Measurements from ENCODE around the gene FCN2.

FCN2 gene

DNA sequence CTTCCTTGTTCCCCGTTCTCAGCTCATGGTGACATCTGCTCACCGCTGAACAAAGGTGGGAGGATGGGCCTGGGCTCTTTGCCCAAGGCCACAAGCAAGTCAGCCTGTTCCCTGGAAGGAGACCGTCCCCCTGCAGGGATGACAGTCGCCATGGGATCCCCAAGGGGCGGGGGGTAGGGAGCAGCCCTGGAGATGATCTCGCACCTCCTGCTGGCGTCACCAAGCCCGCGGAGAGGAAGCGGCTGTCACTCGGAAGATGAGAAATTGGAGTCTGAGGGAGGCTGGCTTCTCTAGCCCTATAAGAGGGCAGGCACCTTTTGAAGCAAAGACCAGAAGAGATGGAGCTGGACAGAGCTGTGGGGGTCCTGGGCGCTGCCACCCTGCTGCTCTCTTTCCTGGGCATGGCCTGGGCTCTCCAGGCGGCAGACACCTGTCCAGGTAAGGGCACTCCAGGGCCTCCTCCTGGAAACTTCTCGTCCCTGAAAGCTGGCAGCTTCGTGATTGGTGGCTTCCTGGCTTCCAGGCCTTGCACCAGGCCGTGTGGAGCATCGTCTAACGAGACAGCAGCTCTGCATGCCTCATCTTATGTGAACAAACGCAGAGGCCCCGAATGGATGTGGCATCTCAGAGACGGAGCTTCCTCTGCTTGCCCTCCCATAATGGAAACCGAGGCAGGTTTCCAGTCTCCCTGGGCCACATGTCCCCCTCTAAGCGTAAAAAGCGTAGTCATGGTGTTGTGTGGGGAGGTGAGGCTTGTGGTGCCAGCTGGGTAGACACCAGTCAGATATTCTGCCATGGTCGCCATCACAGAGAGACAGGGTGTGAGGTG is at the start of gene FCN2:
Gene FCN2 (plus strand): TSS at position 327 of the 829 bp plus-strand sequence. CDS start 12 bp downstream, at position 339.
- Mint-ChIP-seq H3K27me3 (peaks cover 71% of the 10 kb centered on the region), H3K4me3 (no peak within 1 kb of the TSS), H3K36me3 (ENCODE audit: low read depth) (no peaks in the 10 kb centered on the region), H3K9me3 (no peaks in the 10 kb centered on the region), H3K27ac (no peak within 1 kb of the TSS), H3K4me1 (ENCODE audit: low read depth) (no peaks in the 10 kb centered on the region)
- intact Hi-C loops (cut with micrococcal nuclease) = no loop called here

DNA sequence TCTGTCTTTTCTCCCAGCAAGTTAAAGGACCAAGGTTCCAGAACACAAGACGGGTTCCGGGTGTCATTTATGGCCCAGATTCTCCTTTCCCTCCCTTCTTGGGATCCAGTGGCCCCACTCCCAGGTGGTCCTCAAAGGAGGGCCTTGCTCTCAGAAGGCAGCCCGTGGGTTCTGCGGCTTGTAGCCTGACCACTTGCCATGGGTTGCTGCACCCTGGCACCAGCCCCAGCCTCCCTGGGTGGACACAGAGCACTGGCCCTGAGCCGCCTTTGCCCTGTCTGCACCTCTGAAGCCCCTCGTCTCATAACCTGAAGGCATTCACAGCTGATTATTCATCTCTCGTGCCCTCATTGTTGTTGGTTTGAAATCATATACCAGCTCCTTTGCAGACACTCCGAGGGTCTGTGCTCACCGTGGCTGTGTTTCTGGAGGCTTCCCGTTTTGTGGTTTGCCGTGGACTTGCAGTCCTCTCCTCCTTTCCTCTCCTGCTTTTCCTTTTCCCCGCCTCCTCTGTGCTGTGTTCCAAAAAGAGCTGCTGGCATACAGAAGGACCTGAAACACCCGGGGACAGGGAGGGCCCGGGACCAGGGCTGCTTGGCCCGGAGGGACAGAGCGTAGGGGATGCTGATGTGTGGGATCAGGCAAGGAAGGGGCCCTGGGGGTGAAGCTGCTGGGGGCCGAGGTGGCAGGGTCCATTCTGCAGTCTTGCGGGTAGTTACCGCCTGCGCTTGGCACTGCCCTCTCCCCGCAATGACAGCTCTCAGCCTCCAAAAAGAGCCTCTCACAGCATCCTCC is 49.5 kb upstream of the FCN2 start:
- Mint-ChIP-seq H3K4me1 (ENCODE audit: low read depth) (no peaks in the 10 kb centered on the region), H3K27ac (no peak overlapping the region), H3K4me3 (no peak overlapping the region), H3K36me3 (ENCODE audit: low read depth) (no peaks in the 10 kb centered on the region), H3K27me3 (peaks cover 34% of the 10 kb centered on the region), H3K9me3 (no peaks in the 10 kb centered on the region)
- intact Hi-C loops (cut with micrococcal nuclease) = no loop called here

DNA sequence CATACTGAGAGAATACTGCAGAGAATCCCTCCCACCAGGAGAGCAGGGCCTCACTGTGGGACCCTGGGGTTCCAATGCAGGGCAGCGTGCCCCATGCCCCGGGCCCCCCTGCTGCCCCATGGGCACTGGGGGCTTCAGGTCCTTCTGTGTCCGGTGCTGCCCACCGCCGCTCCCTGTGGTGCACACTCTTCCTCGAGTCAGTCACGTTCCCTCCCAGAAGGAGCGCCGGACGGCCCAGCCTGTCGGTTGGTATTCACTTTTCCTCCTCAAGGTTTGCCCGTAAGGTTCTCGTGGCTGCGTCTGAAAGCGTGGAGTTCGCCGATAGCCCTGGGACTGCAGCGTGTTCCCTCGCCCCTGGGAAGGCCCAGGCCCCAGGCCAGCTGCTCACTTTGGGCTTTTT is 48.1 kb upstream of the FCN2 start:
- Mint-ChIP-seq H3K4me1 (ENCODE audit: low read depth) (no peaks in the 10 kb centered on the region), H3K27me3 (peaks cover 30% of the 10 kb centered on the region), H3K4me3 (no peak overlapping the region), H3K9me3 (no peaks in the 10 kb centered on the region), H3K27ac (no peak overlapping the region), H3K36me3 (ENCODE audit: low read depth) (no peaks in the 10 kb centered on the region)
- intact Hi-C loops (cut with micrococcal nuclease) = no loop called here

DNA sequence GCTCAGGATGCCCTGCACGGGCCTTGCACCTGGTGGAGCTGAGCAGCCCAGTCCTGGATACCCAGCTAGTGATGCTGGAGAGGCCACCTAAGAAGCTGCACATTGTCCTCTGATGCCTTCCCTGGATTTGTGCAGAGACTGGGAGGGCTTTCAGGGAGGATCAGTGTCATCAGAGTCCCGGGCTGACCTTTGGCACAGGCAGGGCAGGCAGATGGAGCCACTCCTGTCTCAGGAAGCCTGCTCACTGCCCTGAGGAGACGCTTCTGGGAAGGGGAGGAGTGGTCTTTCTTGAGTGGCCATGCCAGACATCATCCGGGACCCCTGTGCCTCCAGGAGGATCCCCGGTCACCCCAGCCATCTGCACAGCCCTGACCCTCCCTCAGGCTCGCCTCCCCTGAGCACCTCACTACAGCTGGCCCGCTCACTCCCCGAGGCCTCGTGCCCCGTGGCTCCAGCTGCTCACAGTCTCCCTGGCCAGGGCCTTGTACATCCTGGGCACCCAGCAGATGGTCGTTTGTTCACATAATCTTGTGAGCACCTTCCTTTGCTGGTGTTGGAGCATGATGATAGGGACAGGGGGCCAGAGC is 47.2 kb upstream of the FCN2 start:
- intact Hi-C loops (cut with micrococcal nuclease) = no loop called here
- Mint-ChIP-seq H3K4me3 (no peak overlapping the region), H3K27ac (no peak overlapping the region), H3K36me3 (ENCODE audit: low read depth) (no peaks in the 10 kb centered on the region), H3K4me1 (ENCODE audit: low read depth) (no peaks in the 10 kb centered on the region), H3K27me3 (peaks cover 35% of the 10 kb centered on the region), H3K9me3 (no peaks in the 10 kb centered on the region)

DNA sequence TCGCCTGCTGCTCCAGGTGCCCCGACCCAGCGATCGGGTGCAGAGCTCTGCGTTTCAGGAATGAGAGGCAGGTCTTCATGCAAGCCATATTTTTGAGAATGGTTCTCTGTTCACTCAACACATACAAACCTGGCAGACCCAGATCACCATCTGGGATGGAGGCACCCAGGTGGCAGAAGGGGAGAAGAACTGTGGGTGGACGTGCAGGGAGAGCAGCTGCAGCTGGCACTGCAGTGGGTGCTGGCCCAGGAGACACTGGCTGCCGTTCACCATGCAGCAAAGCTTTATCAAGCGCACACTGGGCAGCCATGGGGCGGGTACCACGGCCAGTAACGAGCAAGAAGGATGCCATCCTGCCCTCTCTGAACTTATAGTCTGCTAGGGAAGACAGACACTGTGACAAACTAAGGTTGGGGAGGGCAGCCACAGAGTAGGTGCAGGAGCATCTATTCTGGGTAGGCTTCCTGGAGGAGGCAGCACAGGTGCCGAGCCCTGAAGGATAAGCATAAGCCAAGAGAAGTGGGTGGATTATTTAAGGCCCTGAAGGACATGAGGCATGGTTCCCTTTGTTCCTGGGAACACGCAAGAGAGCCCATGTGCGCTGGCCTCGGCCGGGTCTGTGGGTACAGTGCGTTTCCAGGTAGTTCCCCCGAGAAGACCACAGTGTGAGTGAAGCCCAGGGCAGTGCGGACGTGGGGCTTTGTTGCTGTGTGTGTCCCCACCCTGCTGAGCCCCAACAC is 46.2 kb upstream of the FCN2 start:
- no peak overlapping the region for H3K4me3 Mint-ChIP-seq
- H3K27ac Mint-ChIP-seq = no peak overlapping the region
- no peaks in the 10 kb centered on the region for H3K4me1 Mint-ChIP-seq (ENCODE audit: low read depth)
- no peaks in the 10 kb centered on the region for H3K9me3 Mint-ChIP-seq
- peaks cover 39% of the 10 kb centered on the region for H3K27me3 Mint-ChIP-seq
- intact Hi-C loops (cut with micrococcal nuclease) = no loop called here
- H3K36me3 Mint-ChIP-seq (ENCODE audit: low read depth) = no peaks in the 10 kb centered on the region

DNA sequence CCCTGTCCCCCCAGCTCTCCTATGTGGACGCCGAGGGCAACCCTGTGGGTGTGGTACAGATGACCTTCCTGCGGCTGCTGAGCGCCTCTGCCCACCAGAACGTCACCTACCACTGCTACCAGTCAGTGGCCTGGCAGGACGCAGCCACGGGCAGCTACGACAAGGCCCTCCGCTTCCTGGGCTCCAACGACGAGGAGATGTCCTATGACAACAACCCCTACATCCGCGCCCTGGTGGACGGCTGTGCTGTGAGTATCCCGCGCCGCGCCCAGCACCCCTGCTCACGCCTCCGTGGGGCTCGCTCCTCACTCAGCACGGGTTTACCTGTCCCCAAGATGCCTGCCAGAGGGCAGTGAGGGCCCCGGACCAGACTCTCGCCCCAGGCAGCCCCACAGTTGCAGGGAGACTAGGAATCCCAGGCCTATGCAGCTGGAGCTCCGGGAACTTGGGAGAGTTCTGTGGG is 45.6 kb upstream of the FCN2 start:
- Mint-ChIP-seq H3K4me1 (ENCODE audit: low read depth) (no peaks in the 10 kb centered on the region), H3K36me3 (ENCODE audit: low read depth) (no peaks in the 10 kb centered on the region), H3K9me3 (no peaks in the 10 kb centered on the region), H3K27me3 (peaks cover 43% of the 10 kb centered on the region), H3K27ac (no peak overlapping the region), H3K4me3 (no peak overlapping the region)
- intact Hi-C loops (cut with micrococcal nuclease) = no loop called here

DNA sequence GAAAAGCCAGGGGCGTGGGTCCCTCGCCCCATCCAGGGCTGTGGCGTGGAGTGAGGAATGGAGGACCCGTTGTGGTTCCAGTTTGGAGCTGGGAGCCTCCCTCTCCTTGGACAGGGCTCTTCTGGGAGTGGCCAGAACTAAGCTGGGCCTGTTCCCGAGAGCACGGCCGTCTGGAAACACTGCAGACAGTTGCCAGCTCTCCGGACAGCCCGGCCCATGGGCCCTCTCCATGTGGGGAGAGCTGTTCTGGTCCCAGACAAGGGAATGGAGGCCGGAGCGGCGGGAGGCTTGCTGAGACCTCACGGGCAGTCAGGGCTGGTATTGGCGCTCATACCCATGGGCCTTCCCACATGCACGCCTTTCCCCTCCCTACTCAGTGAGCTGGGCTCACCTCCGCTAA is 45.2 kb upstream of the FCN2 start:
- H3K4me3 Mint-ChIP-seq = no peak overlapping the region
- no peaks in the 10 kb centered on the region for H3K9me3 Mint-ChIP-seq
- peaks cover 44% of the 10 kb centered on the region for H3K27me3 Mint-ChIP-seq
- intact Hi-C loops (cut with micrococcal nuclease) = no loop called here
- H3K4me1 Mint-ChIP-seq (ENCODE audit: low read depth) = no peaks in the 10 kb centered on the region
- H3K27ac Mint-ChIP-seq = no peak overlapping the region
- H3K36me3 Mint-ChIP-seq (ENCODE audit: low read depth) = no peaks in the 10 kb centered on the region

DNA sequence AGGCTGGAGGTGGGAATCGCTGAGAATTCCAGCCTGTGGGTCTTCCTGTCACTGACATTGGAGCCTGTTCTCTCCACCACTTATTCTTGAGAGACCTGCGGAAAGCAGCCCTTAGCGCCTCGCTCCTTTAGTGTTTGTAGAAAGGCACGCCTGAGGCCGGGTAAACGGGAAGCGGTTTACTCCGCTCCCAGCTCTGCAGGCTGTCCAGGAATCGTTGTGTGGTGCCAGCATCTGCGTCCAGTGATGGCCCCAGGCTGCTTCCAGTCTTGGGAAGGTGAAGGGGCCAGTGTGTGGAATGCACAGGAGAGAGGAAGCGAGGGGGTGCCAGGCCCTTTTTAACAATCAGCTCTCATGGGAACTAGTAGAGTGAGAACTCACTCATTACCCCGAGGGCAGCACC is 44.6 kb upstream of the FCN2 start:
- Mint-ChIP-seq H3K27me3 (peaks cover 43% of the 10 kb centered on the region), H3K36me3 (ENCODE audit: low read depth) (no peaks in the 10 kb centered on the region)
- intact Hi-C loops (cut with micrococcal nuclease) = no loop called here

DNA sequence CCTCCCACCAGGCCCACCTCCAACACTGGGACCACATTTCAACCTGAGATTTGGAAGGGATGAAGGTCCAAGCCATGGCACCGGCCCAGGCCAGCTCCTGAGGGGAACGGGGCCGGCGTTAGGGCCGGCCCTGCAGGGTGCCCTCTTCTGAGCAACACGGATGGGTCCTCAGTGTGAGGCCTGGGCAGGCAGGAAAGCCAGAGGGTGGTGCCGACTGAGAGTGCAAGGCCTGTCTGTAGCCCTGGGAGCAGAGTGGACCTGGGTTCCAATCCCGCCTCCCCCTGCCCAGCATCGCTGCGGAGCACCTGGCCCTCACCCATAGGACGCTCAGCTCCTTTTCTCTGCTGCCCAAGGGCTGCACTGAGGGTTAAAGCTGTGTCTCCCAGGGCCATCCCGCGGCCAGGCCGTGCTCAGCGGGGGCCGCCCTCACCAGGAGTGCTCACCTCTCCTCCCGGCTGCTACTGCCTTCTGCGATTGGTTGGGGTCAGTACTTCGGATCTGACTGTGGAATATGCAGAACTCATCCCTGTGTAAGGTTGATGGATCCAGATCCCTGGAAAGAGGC is 44.1 kb upstream of the FCN2 start:
- intact Hi-C loops (cut with micrococcal nuclease) = no loop called here
- H3K27ac Mint-ChIP-seq = no peak overlapping the region
- H3K4me3 Mint-ChIP-seq = no peak overlapping the region
- H3K27me3 Mint-ChIP-seq = peaks cover 40% of the 10 kb centered on the region
- H3K36me3 Mint-ChIP-seq (ENCODE audit: low read depth) = no peaks in the 10 kb centered on the region
- no peaks in the 10 kb centered on the region for H3K9me3 Mint-ChIP-seq
- H3K4me1 Mint-ChIP-seq (ENCODE audit: low read depth) = no peaks in the 10 kb centered on the region

More for the DNA sequence above, 44.6 kb upstream of the FCN2 start:
- Mint-ChIP-seq H3K27ac (no peak overlapping the region), H3K4me3 (no peak overlapping the region), H3K9me3 (no peaks in the 10 kb centered on the region), H3K4me1 (ENCODE audit: low read depth) (no peaks in the 10 kb centered on the region)

DNA sequence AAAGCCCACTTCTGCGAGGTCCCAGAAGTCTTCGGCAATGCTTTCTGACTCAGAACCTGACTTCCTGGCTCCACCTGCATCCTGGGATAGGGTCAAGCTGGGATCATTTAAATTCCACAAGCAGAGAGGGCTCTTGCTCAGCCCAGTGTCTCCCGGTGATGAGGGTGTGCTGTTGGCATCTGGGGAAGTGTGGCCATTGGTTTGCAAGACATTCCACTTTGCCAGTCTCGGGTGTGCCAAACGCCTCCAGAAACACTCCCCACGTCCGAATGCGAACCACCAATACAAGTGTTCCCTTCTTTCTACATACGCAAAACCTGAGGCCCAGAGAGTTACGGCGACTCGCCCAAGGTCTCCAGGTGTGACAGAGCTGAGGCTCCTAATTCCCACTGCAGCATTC is 43.1 kb upstream of the FCN2 start:
- Mint-ChIP-seq H3K27me3 (peaks cover 42% of the 10 kb centered on the region), H3K36me3 (ENCODE audit: low read depth) (no peaks in the 10 kb centered on the region), H3K4me3 (no peak overlapping the region), H3K4me1 (ENCODE audit: low read depth) (no peaks in the 10 kb centered on the region), H3K27ac (no peak overlapping the region), H3K9me3 (no peaks in the 10 kb centered on the region)
- intact Hi-C loops (cut with micrococcal nuclease) = no loop called here

DNA sequence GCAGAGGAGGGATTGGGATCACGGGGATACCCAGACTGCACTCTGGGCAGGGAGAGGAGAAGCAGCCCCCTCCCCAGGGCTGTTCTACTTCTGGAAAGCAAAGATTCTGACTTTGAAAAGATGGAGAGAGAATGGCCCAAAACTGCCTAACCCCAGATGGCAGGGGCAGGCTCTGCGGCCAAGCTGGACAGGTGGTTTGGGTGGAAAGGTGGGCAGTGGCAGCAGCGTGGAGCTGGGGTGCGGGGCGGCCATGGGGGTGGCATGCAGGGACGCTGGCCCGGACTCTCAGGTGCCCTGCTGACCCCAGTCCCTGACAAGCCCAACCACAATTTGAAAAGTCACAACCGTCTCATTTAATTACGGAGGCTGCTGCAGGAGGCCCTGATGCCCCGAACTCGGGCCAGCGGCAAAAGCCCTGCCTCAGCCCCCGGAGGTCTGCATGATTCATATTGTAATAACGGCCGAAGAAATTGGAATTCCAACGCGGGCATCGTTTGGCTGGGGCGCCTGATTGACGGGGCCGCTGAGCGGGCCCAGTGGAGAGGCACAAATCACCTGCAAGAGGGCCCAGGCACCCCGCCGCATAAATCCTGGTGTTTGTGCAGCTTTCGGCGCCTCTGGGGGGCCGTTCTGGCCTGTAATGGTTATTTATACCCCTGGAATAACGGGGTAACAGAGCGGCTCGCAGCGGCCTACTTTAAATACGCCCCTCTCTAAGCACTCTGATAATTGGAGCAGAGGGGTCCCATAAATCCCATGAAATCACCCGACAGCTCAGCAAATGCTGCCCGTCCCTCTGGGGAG is 41.8 kb upstream of the FCN2 start:
- intact Hi-C loops (cut with micrococcal nuclease) = no loop called here
- Mint-ChIP-seq H3K4me3 (no peak overlapping the region), H3K27ac (no peak overlapping the region)

DNA sequence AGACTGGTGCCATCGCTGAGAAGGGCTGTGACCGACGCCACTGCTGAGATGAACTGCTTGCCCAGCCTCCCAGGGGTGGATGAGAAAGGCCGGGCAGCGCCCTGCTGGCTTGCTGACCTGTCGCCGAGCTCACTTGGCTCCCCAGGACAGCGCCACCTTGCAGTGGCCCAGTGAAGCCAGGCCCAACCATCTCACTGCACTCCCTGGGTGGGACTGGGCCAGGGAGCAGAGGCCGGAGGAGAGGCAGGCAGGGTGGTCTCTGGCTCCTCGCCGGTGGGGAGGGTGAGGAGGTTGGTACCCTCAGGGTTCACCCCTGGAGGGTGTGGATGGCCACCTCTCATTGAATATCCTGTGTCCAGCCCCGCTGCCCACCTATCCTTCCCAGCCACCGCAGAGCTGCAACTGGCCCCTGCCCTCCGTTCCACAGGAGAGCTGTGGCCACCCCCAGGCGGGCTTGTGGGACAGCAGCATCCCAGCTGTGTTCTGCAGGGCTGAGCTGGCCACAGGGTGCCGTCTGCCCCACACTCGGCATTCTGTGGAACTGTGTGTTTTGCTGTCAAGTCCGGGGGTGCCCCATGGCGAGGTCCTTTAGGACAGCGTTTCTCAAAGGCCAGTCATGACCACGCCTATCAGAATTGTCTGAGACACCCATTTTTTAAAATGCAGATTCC is 41.0 kb upstream of the FCN2 start:
- intact Hi-C loops (cut with micrococcal nuclease) = no loop called here
- H3K27me3 Mint-ChIP-seq = peaks cover 42% of the 10 kb centered on the region
- H3K9me3 Mint-ChIP-seq = no peaks in the 10 kb centered on the region
- H3K4me1 Mint-ChIP-seq (ENCODE audit: low read depth) = no peaks in the 10 kb centered on the region
- no peaks in the 10 kb centered on the region for H3K36me3 Mint-ChIP-seq (ENCODE audit: low read depth)
- no peak overlapping the region for H3K27ac Mint-ChIP-seq
- no peak overlapping the region for H3K4me3 Mint-ChIP-seq

More for the DNA sequence above, 41.8 kb upstream of the FCN2 start:
- Mint-ChIP-seq H3K4me1 (ENCODE audit: low read depth) (no peaks in the 10 kb centered on the region), H3K36me3 (ENCODE audit: low read depth) (no peaks in the 10 kb centered on the region), H3K27me3 (peaks cover 42% of the 10 kb centered on the region), H3K9me3 (no peaks in the 10 kb centered on the region)

All from dendritic cell treated with granulocyte-macrophage colony-stimulating factor and Interleukin-4, amounts not matched to agents 40 ng/mL and 50 ng/mL, for 4 days (primary cell).